Measurements from ENCODE around the gene KCNJ9.

DNA sequence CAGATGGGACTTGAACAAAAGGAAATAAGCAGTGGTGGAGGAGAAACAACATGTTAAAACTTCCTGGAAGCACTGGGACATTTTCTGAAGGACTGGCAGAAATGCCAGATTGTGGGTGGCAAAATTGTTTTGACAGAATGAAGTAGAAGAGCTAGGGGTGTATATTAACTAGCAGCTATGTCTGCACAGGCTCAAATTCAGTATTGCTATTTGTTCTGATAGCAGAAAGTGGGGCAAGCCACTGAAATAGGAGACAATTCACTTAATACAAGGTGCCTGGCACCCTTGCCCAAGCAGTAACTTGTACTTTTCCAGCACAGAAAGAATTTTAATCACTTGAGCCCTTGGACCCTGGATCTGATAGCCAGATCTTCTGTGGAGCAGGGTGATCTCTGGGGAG lies 37.8 kb upstream of the KCNJ9 start:
- TF ChIP-seq POLR2AphosphoS5 (IDR thresholded peaks at IDR 0.05; ENCODE audit: insufficient read depth, low read depth, low read length) (no peak), CTCF (IDR thresholded peaks at IDR 0.05; ENCODE audit: extremely low read depth in 1 of 2, insufficient read depth in 1 of 2, low read depth in 1 of 2, low read length in 2 of 2) (no peak), JUN (IDR thresholded peaks at IDR 0.05; ENCODE audit: borderline replicate concordance, insufficient read depth, insufficient read length, low read depth) (no peak)
